GM19328 (cell line): ENCODE data around the gene PPP1R1A.

Experiments used
- ATAC-seq: cut with Tn5 transposase; IDR thresholded peaks from one replicate; pipeline ENCODE4 v1.9.1; 2021; ENCODE audit warnings: mild to moderate bottlenecking, moderate library complexity; ENCODE audit not compliant: unreplicated experiment

PPP1R1A gene

DNA sequence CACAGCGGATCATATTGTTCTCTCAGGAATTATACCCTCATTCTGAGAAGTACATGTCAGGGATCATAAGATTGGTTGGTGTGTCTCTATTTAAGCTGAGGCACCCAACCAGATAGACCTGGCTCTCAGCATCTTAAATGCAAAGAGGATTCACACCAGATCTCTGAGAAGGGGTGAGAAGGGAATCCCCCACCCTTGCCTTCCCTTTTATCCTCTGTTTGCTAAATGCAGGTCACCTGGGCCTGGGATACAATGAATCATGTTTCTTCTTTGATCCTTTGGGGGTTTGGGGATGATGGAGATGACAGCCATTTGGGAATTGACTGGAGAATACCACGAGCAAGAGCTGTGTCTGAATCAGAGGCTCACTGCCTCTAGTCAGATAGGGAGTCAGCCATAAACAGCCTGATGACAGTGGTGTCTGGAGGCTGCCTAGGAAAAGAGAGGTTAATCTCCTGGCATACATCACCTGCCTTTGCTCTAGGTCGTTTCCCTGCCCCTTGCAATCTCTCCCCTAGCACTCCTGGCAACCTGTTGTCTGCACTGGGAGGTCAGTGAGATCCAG, 50.2 kb downstream of the PPP1R1A start:
- no peak for ATAC-seq

DNA sequence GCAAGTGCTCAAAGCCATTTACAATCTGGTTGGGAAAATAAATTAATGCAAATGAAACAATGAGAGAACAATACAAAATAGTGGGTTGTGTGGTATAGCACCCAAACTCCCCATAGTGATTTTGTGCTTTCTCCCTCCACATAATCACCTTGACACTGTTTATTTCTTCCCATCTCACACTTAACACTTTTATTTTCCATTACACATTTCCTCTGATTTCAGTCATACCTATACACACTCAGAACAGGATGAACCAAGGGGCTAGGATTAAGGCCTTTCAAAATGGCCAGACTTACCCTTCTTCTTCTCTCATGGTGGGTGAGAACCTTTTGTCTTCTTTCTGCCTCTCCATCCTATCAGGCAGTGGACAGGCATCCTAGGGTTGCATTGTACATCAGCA, 53.0 kb downstream of the PPP1R1A start:
- no peak for ATAC-seq

DNA sequence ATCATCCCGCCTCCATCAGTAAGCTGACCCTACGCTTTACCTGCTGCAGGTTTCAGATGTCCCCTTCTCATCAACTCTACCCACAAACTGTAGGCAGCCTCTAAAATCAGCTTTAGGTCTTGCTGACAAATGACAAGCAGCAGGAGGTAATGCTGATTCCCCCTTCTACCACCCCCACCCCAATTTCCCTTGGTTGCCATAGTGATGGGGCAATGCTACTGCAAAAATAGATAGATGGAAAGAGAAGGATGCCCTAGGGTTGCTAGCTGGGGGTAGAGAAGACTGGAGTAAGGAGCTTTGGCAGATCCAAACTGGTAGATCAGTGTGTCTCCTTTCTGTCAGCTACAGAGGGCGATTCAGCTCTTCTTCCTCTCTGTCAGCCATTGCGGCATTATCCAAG, 58.9 kb downstream of the PPP1R1A start:
- ATAC-seq: no peak
